Tibial artery (tissue), 4 donors: Measurements from ENCODE around the gene EYS.

Source experiments
- DNase-seq, 2 donors: peaks; one replicate each; pipeline ENCODE4 v3.0.0-alpha.2; 2019
- H3K27ac ChIP-seq, 2 donors: fragments of 200-600 bp; sonication (generic) in 1 of 2; 1 replicate in 1 of 2; 2 replicates in 1 of 2; pipeline ENCODE4 v1.5.1; 2018 to 2019; ENCODE audit warnings: mild to moderate bottlenecking in 1 of 2
- H3K27me3 ChIP-seq, 2 donors: fragments of 200-600 bp; sonication (generic) in 1 of 2; one replicate each; pipeline versions ENCODE4 v1.5.1 to v1.6.0; 2016 to 2019
- H3K36me3 ChIP-seq, 3 donors: fragments of 200-600 bp; sonication (generic) in 2 of 3; one replicate each; pipeline ENCODE4 v1.5.1; 2016 to 2019; ENCODE audit warnings: mild to moderate bottlenecking in 2 of 3
- H3K4me1 ChIP-seq, 4 donors: fragments of 200-600 bp; sonication (generic) in 2 of 4; 1 replicate in 3 of 4; 2 replicates in 1 of 4; pipeline ENCODE4 v1.5.1; 2016 to 2019
- H3K4me3 ChIP-seq, 2 donors: fragments of 200-600 bp; sonication (generic) in 1 of 2; 1 replicate in 1 of 2; 2 replicates in 1 of 2; pipeline ENCODE4 v1.5.1; 2018 to 2019; ENCODE audit warnings: mild to moderate bottlenecking in 2 of 2
- H3K9me3 ChIP-seq, 3 donors: fragments of 200-600 bp; sonication (generic) in 1 of 3; one replicate each; pipeline ENCODE4 v1.5.1; 2016 to 2019
- CTCF ChIP-seq, 2 experiments: fragments of 200-600 bp in 1 of 2; fragments of 450-650 bp in 1 of 2; IDR thresholded peaks; one replicate each; pipeline ENCODE4 v1.5.1; 2017 to 2019; ENCODE audit warnings: antibody characterized with exemption in 2 of 2, mild to moderate bottlenecking in 1 of 2, moderate library complexity in 1 of 2
- intact Hi-C: fragments of 100-400 bp; cut with DNase I; formaldehyde crosslinking; loops from one replicate; pipeline ENCODE4 v1.15.0; 2023; ENCODE audit warnings: low total_unique reads

EYS gene

GRCh38 chr6:64155063-64155462 is 1552.0 kb downstream of the EYS start:
- DNase-seq, result no peak
- Histone ChIP-seq H3K4me3 (no peak overlapping the region), H3K27ac (no peak overlapping the region), H3K4me1 (no peaks in the 10 kb centered on the region), H3K9me3 (no peaks in the 10 kb centered on the region), H3K27me3 (no peaks in the 10 kb centered on the region), H3K36me3 (no peaks in the 10 kb centered on the region)
- TF ChIP-seq CTCF (IDR thresholded peaks at IDR 0.05), result no peak
- intact Hi-C loops, result no loop called here

GRCh38 chr6:64146876-64147275 is 1560.2 kb downstream of the EYS start:
- intact Hi-C loops, result no loop called here

GRCh38 chr6:64146094-64146493 is 1560.9 kb downstream of the EYS start:
- Histone ChIP-seq H3K36me3 (no peaks in the 10 kb centered on the region), H3K27ac (no peak overlapping the region), H3K9me3 (no peaks in the 10 kb centered on the region), H3K4me3 (no peak overlapping the region), H3K27me3 (no peaks in the 10 kb centered on the region), H3K4me1 (no peaks in the 10 kb centered on the region)
- intact Hi-C loops, result no loop called here
- no peak for DNase-seq
- no peak for TF ChIP-seq CTCF (IDR thresholded peaks at IDR 0.05)

More at GRCh38 chr6:64146876-64147275, 1560.2 kb downstream of the EYS start:
- DNase-seq, result no peak
- Histone ChIP-seq H3K27me3 (no peaks in the 10 kb centered on the region), H3K4me1 (no peaks in the 10 kb centered on the region), H3K4me3 (no peak overlapping the region), H3K27ac (no peak overlapping the region), H3K36me3 (no peaks in the 10 kb centered on the region), H3K9me3 (no peaks in the 10 kb centered on the region)
- no peak for TF ChIP-seq CTCF (IDR thresholded peaks at IDR 0.05)

GRCh38 chr6:64145658-64146057 is 1561.4 kb downstream of the EYS start:
- intact Hi-C loops, result no loop called here
- H3K4me1 ChIP-seq, result no peaks in the 10 kb centered on the region
- H3K27ac ChIP-seq, result no peak overlapping the region
- no peak for DNase-seq
- TF ChIP-seq CTCF (IDR thresholded peaks at IDR 0.05), result no peak
- no peaks in the 10 kb centered on the region for H3K9me3 ChIP-seq
- H3K4me3 ChIP-seq, result no peak overlapping the region
- H3K27me3 ChIP-seq, result no peaks in the 10 kb centered on the region
- no peaks in the 10 kb centered on the region for H3K36me3 ChIP-seq

GRCh38 chr6:64143101-64143500 is 1563.9 kb downstream of the EYS start:
- no peaks in the 10 kb centered on the region for H3K4me1 ChIP-seq
- no peak for TF ChIP-seq CTCF (IDR thresholded peaks at IDR 0.05)
- no peak overlapping the region for H3K4me3 ChIP-seq
- no peaks in the 10 kb centered on the region for H3K9me3 ChIP-seq
- H3K36me3 ChIP-seq, result no peaks in the 10 kb centered on the region
- H3K27me3 ChIP-seq, result no peaks in the 10 kb centered on the region
- no peak overlapping the region for H3K27ac ChIP-seq
- intact Hi-C loops, result no loop called here
- DNase-seq, result no peak

- Histone ChIP-seq H3K4me3 (no peak overlapping the region), H3K36me3 (no peaks in the 10 kb centered on the region), H3K9me3 (no peaks in the 10 kb centered on the region), H3K4me1 (no peaks in the 10 kb centered on the region), H3K27ac (no peak overlapping the region), H3K27me3 (no peaks in the 10 kb centered on the region)
- intact Hi-C loops, result no loop called here
- no peak for TF ChIP-seq CTCF (IDR thresholded peaks at IDR 0.05)
- DNase-seq, result no peak
Measured at GRCh38 chr6:64141680-64142079, 1565.3 kb downstream of the EYS start.
